NCI-H345 (cell line): ENCODE measurements around the gene ACSF3.

Experiments used
- DNase-seq: peaks from one replicate; lab custom pipeline; 2025; lab: John Stamatoyannopoulos, UW

The ACSF3 gene

GRCh38 chr16:89112377-89113151 lies 18.9 kb downstream of the ACSF3 start:
- DNase-seq = no peak

GRCh38 chr16:89113152-89113547 lies 19.5 kb downstream of the ACSF3 start:
- no peak for DNase-seq

- no peak for DNase-seq
Observed at GRCh38 chr16:89113661-89114060, 20.0 kb downstream of the ACSF3 start.

- no peak for DNase-seq
Observed at GRCh38 chr16:89114159-89114981, 20.7 kb downstream of the ACSF3 start.

- no peak for DNase-seq
Observed at GRCh38 chr16:89115216-89115861, 21.7 kb downstream of the ACSF3 start.

GRCh38 chr16:89116341-89117226 lies 22.9 kb downstream of the ACSF3 start:
- no peak for DNase-seq

GRCh38 chr16:89117227-89117974 lies 23.7 kb downstream of the ACSF3 start:
- DNase-seq = no peak

GRCh38 chr16:89117975-89118289 lies 24.3 kb downstream of the ACSF3 start:
- no peak for DNase-seq

- no peak for DNase-seq
Observed at GRCh38 chr16:89118361-89119165, 24.9 kb downstream of the ACSF3 start.

- no peak for DNase-seq
Observed at GRCh38 chr16:89119166-89119621, 25.5 kb downstream of the ACSF3 start.

- DNase-seq = no peak
Observed at GRCh38 chr16:89119661-89120141, 26.0 kb downstream of the ACSF3 start.

GRCh38 chr16:89120281-89120680 lies 26.6 kb downstream of the ACSF3 start:
- DNase-seq = no peak

- no peak for DNase-seq
Observed at GRCh38 chr16:89120921-89121351, 27.3 kb downstream of the ACSF3 start.

GRCh38 chr16:89121691-89122321 lies 28.2 kb downstream of the ACSF3 start:
- no peak for DNase-seq

GRCh38 chr16:89122322-89122851 lies 28.7 kb downstream of the ACSF3 start:
- DNase-seq = peak; percentile 77

GRCh38 chr16:89123001-89123830 lies 29.6 kb downstream of the ACSF3 start:
- no peak for DNase-seq

GRCh38 chr16:89123831-89124100 lies 30.1 kb downstream of the ACSF3 start:
- DNase-seq = no peak

- DNase-seq = no peak
Observed at GRCh38 chr16:89129378-89129777, 35.7 kb downstream of the ACSF3 start.

- DNase-seq = no peak
Observed at GRCh38 chr16:89130448-89130847, 36.8 kb downstream of the ACSF3 start.
